SK-N-SH treated with all-trans-retinoic acid at 6 μM for 48 hours (cell line): ENCODE results near the gene TRAPPC4.

Experiments
- ATAC-seq: fragments of 200-7000 bp; cut with Tn5 transposase; 3 replicates; pipeline ENCODE4 v1.9.1; 2020; ENCODE audit warnings: mild to moderate bottlenecking, moderate library complexity
- ARNTL ChIP-seq: fragments of 450-650 bp; formaldehyde crosslinking; IDR thresholded peaks from 2 replicates; pipeline ENCODE4 v1.5.0; 2020; ENCODE audit warnings: low read depth, mild to moderate bottlenecking, moderate library complexity, borderline replicate concordance
- BACH2 ChIP-seq: fragments of 250-450 bp; sonication (Bioruptor Pico); IDR thresholded peaks from 2 replicates; pipeline ENCODE4 v1.9.0; 2021; ENCODE audit warnings: mild to moderate bottlenecking, borderline replicate concordance
- CREB5 ChIP-seq: fragments of 250-450 bp; sonication (Bioruptor Pico); IDR thresholded peaks from 2 replicates; pipeline ENCODE4 v1.5.1; 2020; ENCODE audit warnings: low read depth, mild to moderate bottlenecking, moderate library complexity
- CSDC2 ChIP-seq: fragments of 250-450 bp; sonication (Bioruptor Pico); IDR thresholded peaks from 2 replicates; pipeline ENCODE4 v1.5.0; 2020; ENCODE audit warnings: mild to moderate bottlenecking, moderate library complexity
- CSRNP3 ChIP-seq: fragments of 250-450 bp; sonication (Bioruptor Pico); IDR thresholded peaks from 2 replicates; pipeline ENCODE4 v1.5.1; 2021; ENCODE audit warnings: mild to moderate bottlenecking, moderate library complexity
- ESRRG ChIP-seq: fragments of 250-450 bp; sonication (Bioruptor Pico); IDR thresholded peaks from 2 replicates; pipeline ENCODE4 v1.6.1; 2021; ENCODE audit warnings: mild to moderate bottlenecking
- GLIS3 ChIP-seq: fragments of 250-450 bp; sonication (Bioruptor Pico); IDR thresholded peaks from 2 replicates; pipeline ENCODE4 v1.5.0; 2020; ENCODE audit warnings: mild to moderate bottlenecking, moderate library complexity
- ISL1 ChIP-seq: fragments of 250-450 bp; sonication (Bioruptor Pico); IDR thresholded peaks from 2 replicates; pipeline ENCODE4 v2.1.2; 2022; ENCODE audit warnings: mild to moderate bottlenecking, moderate library complexity
- OSR1 ChIP-seq: fragments of 250-450 bp; sonication (Bioruptor Pico); IDR thresholded peaks from 2 replicates; pipeline ENCODE4 v1.8.0; 2022; ENCODE audit warnings: moderate library complexity, mild to moderate bottlenecking, inconsistent platforms
- PATZ1 ChIP-seq: fragments of 250-450 bp; sonication (Bioruptor Pico); IDR thresholded peaks from 2 replicates; pipeline ENCODE4 v1.8.0; 2020; ENCODE audit warnings: mild to moderate bottlenecking, moderate library complexity, borderline replicate concordance
- PPARA ChIP-seq: fragments of 250-450 bp; sonication (Bioruptor Pico); IDR thresholded peaks from 2 replicates; pipeline ENCODE4 v1.5.0; 2020; ENCODE audit warnings: mild to moderate bottlenecking, borderline replicate concordance
- RARB ChIP-seq: fragments of 250-450 bp; sonication (Bioruptor Pico); IDR thresholded peaks from 2 replicates; pipeline ENCODE4 v1.8.0; 2021; ENCODE audit warnings: mild to moderate bottlenecking, moderate library complexity
- SNAI2 ChIP-seq: fragments of 250-450 bp; sonication (Bioruptor Pico); IDR thresholded peaks from 2 replicates; pipeline ENCODE4 v1.5.0; 2020; ENCODE audit warnings: mild to moderate bottlenecking, moderate library complexity
- TCF4 ChIP-seq: fragments of 250-450 bp; sonication (Bioruptor Pico); IDR thresholded peaks from 2 replicates; pipeline ENCODE4 v1.8.0; 2021; ENCODE audit warnings: mild to moderate bottlenecking, moderate library complexity, borderline replicate concordance
- TOX ChIP-seq: fragments of 250-450 bp; sonication (Bioruptor Pico); IDR thresholded peaks from 2 replicates; pipeline ENCODE4 v1.8.0; 2021; ENCODE audit warnings: mild to moderate bottlenecking, moderate library complexity, borderline replicate concordance
- TSHZ2 ChIP-seq: fragments of 250-450 bp; sonication (Bioruptor Pico); IDR thresholded peaks from 2 replicates; pipeline ENCODE4 v1.5.0; 2020; ENCODE audit warnings: mild to moderate bottlenecking, moderate library complexity
- ZC3H10 ChIP-seq: fragments of 250-450 bp; sonication (Bioruptor Pico); IDR thresholded peaks from 2 replicates; pipeline ENCODE4 v1.5.1; 2021; ENCODE audit warnings: mild to moderate bottlenecking, moderate library complexity
- ZFP3 ChIP-seq: fragments of 250-450 bp; sonication (Bioruptor Pico); IDR thresholded peaks from 2 replicates; pipeline ENCODE4 v1.5.0; 2020; ENCODE audit warnings: mild to moderate bottlenecking, moderate library complexity
- ZFP30 ChIP-seq: fragments of 450-650 bp; formaldehyde crosslinking; IDR thresholded peaks from 2 replicates; pipeline ENCODE4 v1.5.0; 2022; ENCODE audit warnings: mild to moderate bottlenecking, moderate library complexity
- ZNF565 ChIP-seq: fragments of 450-650 bp; formaldehyde crosslinking; conservative IDR thresholded peaks from 2 replicates; pipeline ENCODE4 v1.5.0; 2020; ENCODE audit warnings: low read depth, mild to moderate bottlenecking, moderate library complexity
- ZNF70 ChIP-seq: fragments of 450-650 bp; formaldehyde crosslinking; IDR thresholded peaks from 2 replicates; pipeline ENCODE4 v1.5.0; 2020; ENCODE audit warnings: mild to moderate bottlenecking, moderate library complexity
- ZNF8 ChIP-seq: fragments of 450-650 bp; formaldehyde crosslinking; IDR thresholded peaks from 2 replicates; pipeline ENCODE4 v1.5.0; 2020; ENCODE audit warnings: mild to moderate bottlenecking, moderate library complexity

Gene TRAPPC4

GRCh38 chr11:118998822-118999221 is 19.7 kb upstream of the TRAPPC4 start (continued):
- TF ChIP-seq ISL1 (CRISPR knock-in tag), result no peak
- no peak for TF ChIP-seq BACH2
- TF ChIP-seq ZC3H10 (CRISPR knock-in tag), result no peak

GRCh38 chr11:119000906-119001305 is 17.7 kb upstream of the TRAPPC4 start:
- ATAC-seq, result no peak
- TF ChIP-seq OSR1 (CRISPR knock-in tag) (no peak), CSRNP3 (CRISPR knock-in tag) (no peak), CSDC2 (CRISPR knock-in tag) (no peak), ZFP3 (no peak), ZFP30 (CRISPR knock-in tag) (no peak), ZNF565 (CRISPR knock-in tag) (no peak), BACH2 (no peak), SNAI2 (CRISPR knock-in tag) (no peak), CREB5 (CRISPR knock-in tag) (no peak), PPARA (CRISPR knock-in tag) (no peak), RARB (CRISPR knock-in tag) (no peak), TSHZ2 (no peak), ZC3H10 (CRISPR knock-in tag) (no peak), TOX (no peak), ISL1 (CRISPR knock-in tag) (no peak), TCF4 (CRISPR knock-in tag) (no peak), ZNF70 (CRISPR knock-in tag) (no peak)
- TF ChIP-seq, all 23 proteins: peak for 0

GRCh38 chr11:119006656-119007055 is 11.9 kb upstream of the TRAPPC4 start:
- TF ChIP-seq ZC3H10 (CRISPR knock-in tag), result no peak
- TF ChIP-seq ARNTL (CRISPR knock-in tag), result no peak
- no peak for TF ChIP-seq RARB (CRISPR knock-in tag)
- TF ChIP-seq, all 23 proteins: peak for 0
- ATAC-seq, result no peak

- ATAC-seq, result peak; percentile 27
- TF ChIP-seq PPARA (CRISPR knock-in tag), result no peak
- no peak for TF ChIP-seq OSR1 (CRISPR knock-in tag)
- no peak for TF ChIP-seq SNAI2 (CRISPR knock-in tag)
- no peak for TF ChIP-seq ZFP30 (CRISPR knock-in tag)
- TF ChIP-seq CREB5 (CRISPR knock-in tag), result no peak
- TF ChIP-seq ZFP3, result no peak
- TF ChIP-seq ZNF565 (CRISPR knock-in tag), result no peak
Observed at GRCh38 chr11:119011476-119012053, 7.0 kb upstream of the TRAPPC4 start.

GRCh38 chr11:119012629-119013170 is 5.9 kb upstream of the TRAPPC4 start:
- TF ChIP-seq PATZ1 (CRISPR knock-in tag) (no peak), ZNF8 (CRISPR knock-in tag) (no peak), ZNF565 (CRISPR knock-in tag) (no peak), BACH2 (no peak), ZFP30 (CRISPR knock-in tag) (no peak), ESRRG (CRISPR knock-in tag) (no peak), TCF4 (CRISPR knock-in tag) (no peak), ZFP3 (no peak), CSDC2 (CRISPR knock-in tag) (no peak), TOX (no peak), GLIS3 (CRISPR knock-in tag) (no peak)
- peak; percentile 12; the same call in 2 of the 3 replicates for ATAC-seq
